Retinal pigment epithelial cell (primary cell): ENCODE measurements around the gene SEL1L2.

ENCODE experiments used
- DNase-seq: peaks from one replicate; pipeline ENCODE4 v3.0.0-alpha.2; 2010; ENCODE audit warnings: low read depth
- H3K4me3 ChIP-seq: 2 replicates; pipeline ENCODE4 v1.5.1; 2011; ENCODE audit warnings: mild to moderate bottlenecking, low read length, control low read depth, moderate library complexity
- TF ChIP-seq, protein P1 (sequence below): conservative IDR thresholded peaks from 2 replicates; pipeline ENCODE4 v1.5.1; 2011; ENCODE audit warnings: low read depth, low read length, control low read depth, inconsistent platforms

The SEL1L2 gene

DNA sequence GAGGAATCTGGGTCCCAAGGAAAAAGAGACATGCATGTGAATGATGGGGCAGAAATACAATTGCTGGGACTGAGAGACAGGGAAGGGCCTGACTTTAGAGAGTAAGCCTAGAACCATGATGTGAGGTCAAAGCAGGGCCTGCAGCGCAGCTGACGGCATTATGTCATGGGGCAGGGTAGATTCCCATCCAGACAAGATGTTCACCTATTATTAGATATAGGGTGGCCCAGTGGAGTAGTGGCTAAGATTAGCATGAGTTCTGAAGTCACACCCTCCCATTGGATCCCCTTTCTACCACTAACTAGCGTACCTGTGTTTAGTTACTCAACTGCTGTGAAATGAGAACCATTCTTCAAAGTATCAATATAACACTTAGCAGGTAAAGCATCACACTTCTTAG is 166.0 kb downstream of the SEL1L2 start:
- H3K4me3 ChIP-seq = no peak overlapping the region
- no peak for DNase-seq
- TF ChIP-seq, protein P1, sequence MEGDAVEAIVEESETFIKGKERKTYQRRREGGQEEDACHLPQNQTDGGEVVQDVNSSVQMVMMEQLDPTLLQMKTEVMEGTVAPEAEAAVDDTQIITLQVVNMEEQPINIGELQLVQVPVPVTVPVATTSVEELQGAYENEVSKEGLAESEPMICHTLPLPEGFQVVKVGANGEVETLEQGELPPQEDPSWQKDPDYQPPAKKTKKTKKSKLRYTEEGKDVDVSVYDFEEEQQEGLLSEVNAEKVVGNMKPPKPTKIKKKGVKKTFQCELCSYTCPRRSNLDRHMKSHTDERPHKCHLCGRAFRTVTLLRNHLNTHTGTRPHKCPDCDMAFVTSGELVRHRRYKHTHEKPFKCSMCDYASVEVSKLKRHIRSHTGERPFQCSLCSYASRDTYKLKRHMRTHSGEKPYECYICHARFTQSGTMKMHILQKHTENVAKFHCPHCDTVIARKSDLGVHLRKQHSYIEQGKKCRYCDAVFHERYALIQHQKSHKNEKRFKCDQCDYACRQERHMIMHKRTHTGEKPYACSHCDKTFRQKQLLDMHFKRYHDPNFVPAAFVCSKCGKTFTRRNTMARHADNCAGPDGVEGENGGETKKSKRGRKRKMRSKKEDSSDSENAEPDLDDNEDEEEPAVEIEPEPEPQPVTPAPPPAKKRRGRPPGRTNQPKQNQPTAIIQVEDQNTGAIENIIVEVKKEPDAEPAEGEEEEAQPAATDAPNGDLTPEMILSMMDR = no peak

DNA sequence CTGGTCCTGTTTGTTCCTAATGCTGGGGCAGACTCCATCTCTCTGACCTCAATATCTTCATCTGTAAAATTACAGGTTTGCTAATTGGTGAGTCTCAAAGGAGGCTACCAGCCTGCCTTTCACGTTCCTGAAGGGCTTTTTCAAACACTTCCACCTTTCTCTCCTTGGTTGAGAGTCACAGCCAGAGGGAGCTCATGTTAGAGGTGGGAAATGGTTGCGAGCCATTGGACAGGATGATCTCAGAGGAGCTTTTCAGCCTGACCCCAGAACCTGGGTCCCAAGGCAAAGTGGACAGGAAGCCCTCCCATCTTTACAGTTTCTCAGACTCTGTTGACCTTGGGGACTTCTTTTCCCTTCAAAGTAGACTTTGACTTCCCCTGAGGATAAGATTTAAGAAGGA is 168.0 kb downstream of the SEL1L2 start:
- DNase-seq = no peak
- H3K4me3 ChIP-seq = no peak overlapping the region
- TF ChIP-seq, protein P1 = no peak

DNA sequence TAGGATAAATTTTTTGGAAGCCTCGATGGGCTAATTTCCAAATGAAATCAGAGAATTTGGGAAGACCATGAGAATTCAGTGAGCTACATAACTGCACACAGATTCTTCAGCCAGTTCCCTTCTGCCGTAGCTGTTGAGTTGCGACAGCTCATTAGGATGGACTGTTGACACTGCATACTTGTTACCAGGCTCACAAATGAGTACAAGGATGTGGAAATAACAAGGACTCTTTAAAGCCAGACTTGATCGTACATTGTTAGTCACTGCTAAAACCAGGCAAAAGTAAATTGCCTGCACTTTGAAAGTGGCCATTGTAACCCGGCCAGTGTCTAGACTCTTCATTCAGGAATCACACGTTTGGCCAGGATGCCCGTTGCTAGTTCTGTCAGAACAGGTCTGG is 168.5 kb downstream of the SEL1L2 start:
- DNase-seq = no peak
- TF ChIP-seq, protein P1 = no peak
- H3K4me3 ChIP-seq = no peak overlapping the region

DNA sequence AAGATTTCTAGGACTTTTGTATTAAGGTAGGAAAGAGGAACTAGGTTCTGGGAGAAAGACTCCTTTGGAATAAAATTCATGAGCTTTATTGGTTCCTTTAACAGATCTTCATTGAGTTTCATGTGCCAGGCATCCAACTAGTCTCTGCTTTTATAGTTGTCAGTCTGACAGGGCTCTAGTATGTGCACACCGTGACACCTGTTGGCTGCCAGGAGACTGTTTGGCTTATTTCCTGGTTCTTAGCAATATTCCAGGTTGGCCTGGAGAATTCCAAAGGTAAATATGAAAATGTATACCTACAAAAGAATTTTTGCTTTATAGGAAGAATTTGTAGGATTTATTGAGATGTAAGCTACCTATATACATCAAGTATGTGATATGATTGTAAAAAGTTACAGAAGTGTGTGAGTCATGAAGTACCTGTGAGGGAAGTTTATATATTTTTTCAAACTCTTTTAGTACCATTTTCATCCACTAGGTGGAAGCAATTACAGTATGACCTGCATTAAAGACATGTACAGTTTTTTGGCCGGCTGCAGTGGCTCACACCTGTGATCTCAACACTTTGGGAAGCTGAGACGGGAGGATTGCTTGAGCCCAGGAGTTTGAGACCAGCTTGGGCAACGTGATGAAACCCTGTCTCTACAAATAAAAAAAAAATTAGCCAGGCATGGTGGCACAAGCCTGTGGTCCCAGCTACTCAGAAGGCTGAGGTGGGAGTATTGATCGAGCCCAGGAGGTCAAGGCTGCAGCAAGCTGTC is 170.3 kb downstream of the SEL1L2 start:
- no peak overlapping the region for H3K4me3 ChIP-seq
- peak; percentile 24 for DNase-seq
- TF ChIP-seq, protein P1 = peak; percentile 49

DNA sequence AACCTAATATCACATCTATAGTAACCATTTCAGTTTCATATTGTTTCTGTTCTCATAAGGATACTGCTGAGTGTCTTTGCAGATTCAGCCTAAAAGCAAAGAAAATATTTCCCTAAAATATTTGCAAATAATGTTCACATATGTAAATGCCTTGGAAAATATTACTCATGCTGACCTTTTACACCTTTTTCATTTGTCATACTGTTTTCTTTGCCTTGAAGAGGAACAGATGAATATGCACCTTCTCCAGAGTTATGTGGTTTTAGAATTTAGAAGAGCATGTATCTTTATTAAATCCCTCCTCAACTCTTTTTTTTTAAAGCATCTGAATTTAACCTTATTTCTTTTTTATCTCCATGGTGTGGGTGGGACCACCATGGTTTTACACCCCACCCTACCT is 173.1 kb downstream of the SEL1L2 start:
- no peak overlapping the region for H3K4me3 ChIP-seq
- no peak for DNase-seq
- TF ChIP-seq, protein P1 = no peak

DNA sequence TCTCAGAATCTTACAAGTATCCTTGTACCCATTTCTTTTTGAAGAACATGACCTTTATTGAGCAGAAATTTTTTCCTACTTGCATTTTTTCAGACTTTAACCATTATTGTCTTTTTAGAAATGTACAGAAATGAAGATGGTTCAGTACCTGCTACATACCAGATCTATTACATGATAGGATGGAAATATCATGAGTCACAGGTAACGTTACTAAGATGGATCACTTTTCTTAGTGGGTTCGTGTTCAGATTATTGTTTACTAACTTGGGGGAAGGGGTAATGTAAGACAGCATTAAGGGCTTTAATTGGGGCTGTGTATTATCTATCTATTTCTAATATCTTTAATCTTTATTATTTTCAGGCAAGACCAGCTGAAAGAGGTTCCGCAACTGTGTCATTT is 173.7 kb downstream of the SEL1L2 start:
- TF ChIP-seq, protein P1 = no peak
- no peak overlapping the region for H3K4me3 ChIP-seq
- no peak for DNase-seq

DNA sequence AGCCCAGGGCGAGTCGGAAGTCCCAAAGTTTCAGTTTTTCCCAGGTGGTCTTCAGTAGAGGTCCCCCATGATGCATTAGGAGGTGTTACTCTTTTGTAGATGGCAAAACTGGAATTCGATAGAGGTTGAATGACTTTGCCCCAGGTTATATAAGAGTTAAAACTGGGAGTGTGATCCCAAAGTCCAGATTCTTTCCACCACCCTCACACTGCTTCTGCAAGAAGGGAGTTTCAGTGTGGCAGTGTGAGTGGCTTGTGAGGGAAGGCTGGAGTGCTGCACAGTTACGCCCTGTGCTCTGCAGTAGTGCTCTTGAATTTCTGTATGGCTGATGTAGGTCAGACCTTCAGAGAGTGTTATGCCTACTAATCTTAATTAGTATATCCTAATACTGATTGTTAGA is 175.7 kb downstream of the SEL1L2 start:
- H3K4me3 ChIP-seq = no peak overlapping the region
- DNase-seq = no peak
- TF ChIP-seq, protein P1 = no peak
